ENCODE measurements around the gene PPARD. TPM values are rescaled to one million over a fixed set of nuclear protein-coding genes. Genes with fewer than 3 reads are reported as not detected.

Gene PPARD
- total RNA-seq, 1 experiment from 2014 or later, result 38.4 TPM

DNA sequence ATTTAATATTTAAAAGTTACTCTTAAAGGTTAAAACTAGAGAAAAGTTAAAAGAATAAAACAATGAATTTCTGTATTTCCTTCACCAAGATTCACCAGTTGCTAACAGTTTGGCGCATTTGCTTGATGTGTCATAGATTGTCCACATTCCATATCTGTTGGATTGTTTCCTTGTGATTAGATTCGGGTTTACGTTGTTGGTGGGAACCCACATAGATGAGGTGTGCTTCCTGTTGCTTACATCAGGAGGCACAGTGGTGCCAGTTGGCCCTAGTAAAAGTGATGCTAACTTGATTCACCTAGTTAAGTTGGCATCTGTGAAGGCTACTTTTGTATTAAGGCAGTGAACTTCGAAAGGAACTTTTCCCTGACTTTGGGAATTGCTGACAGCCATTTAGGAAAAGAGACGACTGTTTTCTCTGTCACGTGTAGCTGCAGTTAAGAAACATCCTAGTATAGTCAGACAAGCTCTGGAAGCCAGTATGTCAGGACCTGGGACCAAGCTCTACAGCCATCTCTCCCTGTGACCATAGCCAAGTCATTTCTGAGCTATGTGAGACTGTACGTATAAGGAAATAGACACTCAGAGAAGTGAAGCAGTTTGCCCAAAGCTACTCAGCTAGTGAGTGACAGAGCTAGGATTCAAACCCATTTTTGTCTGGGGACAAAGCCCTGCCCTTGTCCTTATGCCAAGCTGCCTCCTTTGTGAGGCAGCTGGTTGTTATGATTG lies 49.0 kb downstream of the PPARD start:
- Histone ChIP-seq H3K79me2 (ENCODE audit: insufficient read depth, low read length) (peaks cover 14% of the 10 kb centered on the region; the same call in 1 of the 2 replicates), H3K27me3 (ENCODE audit: insufficient read depth, low read length) (no peaks in the 10 kb centered on the region), H3K4me2 (ENCODE audit: low read length) (peak overlapping the region; percentile 68), H4K20me1 (ENCODE audit: insufficient read depth) (no peaks in the 10 kb centered on the region), H2AFZ (ENCODE audit: low read depth, low read length, poor library complexity, severe bottlenecking) (no peak overlapping the region), H3K9me3 (ENCODE audit: control insufficient read depth in 1 of 2, insufficient read depth in 1 of 2, low read depth in 1 of 2, low read length in 2 of 2) (no peaks in the 10 kb centered on the region), H3K4me1 (ENCODE audit: control insufficient read depth in 1 of 2, insufficient read depth in 2 of 2, low read length in 2 of 2) (peaks cover 41 to 87% of the 10 kb centered on the region in 2 experiments), H3K27ac (ENCODE audit: low read depth, low read length) (peak overlapping the region; percentile 42), H3K36me3 (ENCODE audit: control insufficient read depth in 1 of 2, insufficient read depth in 2 of 2, low read length in 2 of 2) (no peaks in the 10 kb centered on the region), H3K9ac (ENCODE audit: low read length) (peak overlapping the region; percentile 42), H3K4me3 (replicated peaks in 1 of 2; ENCODE audit: low read depth in 1 of 2, low read length in 2 of 2) (peak overlapping the region in 1 of 2 experiments; percentile 17; a peak in 2 of 4 replicates), H3K9me2 (ENCODE audit: insufficient read depth) (no peaks in the 10 kb centered on the region)
- no TSS peak for BruUV-seq (replicated peaks)
- intact Hi-C loops (cut with micrococcal nuclease), result no loop called here
- TF ChIP-seq POLR2AphosphoS5 (IDR thresholded peaks at IDR 0.05; ENCODE audit: low read depth, low read length) (no peak), SRF (IDR thresholded peaks at IDR 0.05; ENCODE audit: low read depth) (0 out of 2 replicates have a peak, but pooled peaks have one; percentile 53), CBX3 (IDR thresholded peaks at IDR 0.05; ENCODE audit: low read depth) (peak; percentile 73), TCF7L2 (IDR thresholded peaks at IDR 0.05; ENCODE audit: borderline replicate concordance, extremely low read depth, insufficient read depth, insufficient read length) (no peak), POLR2A (IDR thresholded peaks at IDR 0.05; ENCODE audit: borderline replicate concordance, extremely low read depth, insufficient read depth, insufficient read length) (no peak), CEBPB (IDR thresholded peaks at IDR 0.05; ENCODE audit: low read depth) (no peak; the same call in 1 of the 2 replicates), ZNF274 (IDR thresholded peaks at IDR 0.05; ENCODE audit: low read depth, low read length) (no peak), RAD21 (IDR thresholded peaks at IDR 0.05; ENCODE audit: low read depth) (no peak), SIN3A (IDR thresholded peaks at IDR 0.05; ENCODE audit: low read depth) (peak; percentile 32; the same call in 1 of the 2 replicates), ZFX (IDR thresholded peaks at IDR 0.05) (no peak), EGR1 (IDR thresholded peaks at IDR 0.05; ENCODE audit: low read depth) (no peak), EZH2phosphoT487 (IDR thresholded peaks at IDR 0.05; ENCODE audit: borderline replicate concordance) (no peak), ELF1 (IDR thresholded peaks at IDR 0.05; ENCODE audit: borderline replicate concordance, low read depth) (no peak), JUND (IDR thresholded peaks at IDR 0.05) (peak; percentile 68), YY1 (IDR thresholded peaks at IDR 0.05; ENCODE audit: extremely low read depth, insufficient replicate concordance, low read depth, low read length) (no peak), SP1 (IDR thresholded peaks at IDR 0.05; ENCODE audit: low read depth) (peak; percentile 70), EZH2 (IDR thresholded peaks at IDR 0.05) (no peak), FOSL1 (IDR thresholded peaks at IDR 0.05; ENCODE audit: low read depth) (peak; percentile 51; the same call in 1 of the 2 replicates)
- TF ChIP-seq, protein P1, sequence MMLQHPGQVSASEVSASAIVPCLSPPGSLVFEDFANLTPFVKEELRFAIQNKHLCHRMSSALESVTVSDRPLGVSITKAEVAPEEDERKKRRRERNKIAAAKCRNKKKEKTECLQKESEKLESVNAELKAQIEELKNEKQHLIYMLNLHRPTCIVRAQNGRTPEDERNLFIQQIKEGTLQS (IDR thresholded peaks at IDR 0.05), result no peak
- TF ChIP-seq, protein P2, sequence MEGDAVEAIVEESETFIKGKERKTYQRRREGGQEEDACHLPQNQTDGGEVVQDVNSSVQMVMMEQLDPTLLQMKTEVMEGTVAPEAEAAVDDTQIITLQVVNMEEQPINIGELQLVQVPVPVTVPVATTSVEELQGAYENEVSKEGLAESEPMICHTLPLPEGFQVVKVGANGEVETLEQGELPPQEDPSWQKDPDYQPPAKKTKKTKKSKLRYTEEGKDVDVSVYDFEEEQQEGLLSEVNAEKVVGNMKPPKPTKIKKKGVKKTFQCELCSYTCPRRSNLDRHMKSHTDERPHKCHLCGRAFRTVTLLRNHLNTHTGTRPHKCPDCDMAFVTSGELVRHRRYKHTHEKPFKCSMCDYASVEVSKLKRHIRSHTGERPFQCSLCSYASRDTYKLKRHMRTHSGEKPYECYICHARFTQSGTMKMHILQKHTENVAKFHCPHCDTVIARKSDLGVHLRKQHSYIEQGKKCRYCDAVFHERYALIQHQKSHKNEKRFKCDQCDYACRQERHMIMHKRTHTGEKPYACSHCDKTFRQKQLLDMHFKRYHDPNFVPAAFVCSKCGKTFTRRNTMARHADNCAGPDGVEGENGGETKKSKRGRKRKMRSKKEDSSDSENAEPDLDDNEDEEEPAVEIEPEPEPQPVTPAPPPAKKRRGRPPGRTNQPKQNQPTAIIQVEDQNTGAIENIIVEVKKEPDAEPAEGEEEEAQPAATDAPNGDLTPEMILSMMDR (IDR thresholded peaks at IDR 0.05 in 2 of 3, conservative IDR thresholded peaks at IDR 0.05 in 1 of 3; ENCODE audit: borderline replicate concordance in 1 of 3, insufficient read depth in 1 of 3, low read depth in 2 of 3, low read length in 2 of 3), result peak in 1 of 3 experiments; percentile 33; a peak in 1 of 6 replicates
- TF ChIP-seq, protein P3, sequence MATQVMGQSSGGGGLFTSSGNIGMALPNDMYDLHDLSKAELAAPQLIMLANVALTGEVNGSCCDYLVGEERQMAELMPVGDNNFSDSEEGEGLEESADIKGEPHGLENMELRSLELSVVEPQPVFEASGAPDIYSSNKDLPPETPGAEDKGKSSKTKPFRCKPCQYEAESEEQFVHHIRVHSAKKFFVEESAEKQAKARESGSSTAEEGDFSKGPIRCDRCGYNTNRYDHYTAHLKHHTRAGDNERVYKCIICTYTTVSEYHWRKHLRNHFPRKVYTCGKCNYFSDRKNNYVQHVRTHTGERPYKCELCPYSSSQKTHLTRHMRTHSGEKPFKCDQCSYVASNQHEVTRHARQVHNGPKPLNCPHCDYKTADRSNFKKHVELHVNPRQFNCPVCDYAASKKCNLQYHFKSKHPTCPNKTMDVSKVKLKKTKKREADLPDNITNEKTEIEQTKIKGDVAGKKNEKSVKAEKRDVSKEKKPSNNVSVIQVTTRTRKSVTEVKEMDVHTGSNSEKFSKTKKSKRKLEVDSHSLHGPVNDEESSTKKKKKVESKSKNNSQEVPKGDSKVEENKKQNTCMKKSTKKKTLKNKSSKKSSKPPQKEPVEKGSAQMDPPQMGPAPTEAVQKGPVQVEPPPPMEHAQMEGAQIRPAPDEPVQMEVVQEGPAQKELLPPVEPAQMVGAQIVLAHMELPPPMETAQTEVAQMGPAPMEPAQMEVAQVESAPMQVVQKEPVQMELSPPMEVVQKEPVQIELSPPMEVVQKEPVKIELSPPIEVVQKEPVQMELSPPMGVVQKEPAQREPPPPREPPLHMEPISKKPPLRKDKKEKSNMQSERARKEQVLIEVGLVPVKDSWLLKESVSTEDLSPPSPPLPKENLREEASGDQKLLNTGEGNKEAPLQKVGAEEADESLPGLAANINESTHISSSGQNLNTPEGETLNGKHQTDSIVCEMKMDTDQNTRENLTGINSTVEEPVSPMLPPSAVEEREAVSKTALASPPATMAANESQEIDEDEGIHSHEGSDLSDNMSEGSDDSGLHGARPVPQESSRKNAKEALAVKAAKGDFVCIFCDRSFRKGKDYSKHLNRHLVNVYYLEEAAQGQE (IDR thresholded peaks at IDR 0.05; ENCODE audit: low read depth), result no peak
- TF ChIP-seq, protein P4, sequence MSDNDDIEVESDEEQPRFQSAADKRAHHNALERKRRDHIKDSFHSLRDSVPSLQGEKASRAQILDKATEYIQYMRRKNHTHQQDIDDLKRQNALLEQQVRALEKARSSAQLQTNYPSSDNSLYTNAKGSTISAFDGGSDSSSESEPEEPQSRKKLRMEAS (IDR thresholded peaks at IDR 0.05), result peak; percentile 72; the same call in 1 of the 2 replicates
- ATAC-seq, result peak; percentile 71
- ChIA-PET RAD21 (ENCODE audit: low non-redundant PET in 1 of 2, low total read pairs in 2 of 2, uncharacterized antibody in 2 of 2, unreplicated experiment in 2 of 2) (no interaction called here), POLR2A (interaction anchor here (0.8 kb wide), 1 partner anchor 23 kb away, joined by 4 read pairs; no protein-coding TSS in a partner anchor), CTCF (interaction anchor here (1.1 to 2.4 kb wide), 4 partner anchors 9 to 58 kb away, joined by 4 to 7 read pairs (median 5); partner anchors contain the start of gene PPARD)
- peak; percentile 70 for DNase-seq (ENCODE audit: low read depth, low spot score)
